GM13977 (cell line): Measurements from ENCODE around the gene B9D2.

ENCODE experiments used
- DNase-seq: peaks from one replicate; pipeline ENCODE4 v3.0.0; 2012; ENCODE audit warnings: low spot score
- CTCF ChIP-seq: IDR thresholded peaks from 2 replicates; pipeline ENCODE4 v1.5.1; 2012; ENCODE audit warnings: mild to moderate bottlenecking, control low read depth; ENCODE audit not compliant: insufficient read depth; ENCODE audit errors: extremely low read depth, missing control alignments
- in situ Hi-C: fragments of 300-500 bp; cut with MboI; formaldehyde crosslinking; loops from one replicate; pipeline ENCODE4 v1.12.0; 2022; ENCODE audit warnings: low sequenced_read_pairs, low pct_unique_long_range_greater_than_20kb, mixed read lengths, inconsistent platforms; ENCODE audit not compliant: unreplicated experiment

B9D2 gene

DNA sequence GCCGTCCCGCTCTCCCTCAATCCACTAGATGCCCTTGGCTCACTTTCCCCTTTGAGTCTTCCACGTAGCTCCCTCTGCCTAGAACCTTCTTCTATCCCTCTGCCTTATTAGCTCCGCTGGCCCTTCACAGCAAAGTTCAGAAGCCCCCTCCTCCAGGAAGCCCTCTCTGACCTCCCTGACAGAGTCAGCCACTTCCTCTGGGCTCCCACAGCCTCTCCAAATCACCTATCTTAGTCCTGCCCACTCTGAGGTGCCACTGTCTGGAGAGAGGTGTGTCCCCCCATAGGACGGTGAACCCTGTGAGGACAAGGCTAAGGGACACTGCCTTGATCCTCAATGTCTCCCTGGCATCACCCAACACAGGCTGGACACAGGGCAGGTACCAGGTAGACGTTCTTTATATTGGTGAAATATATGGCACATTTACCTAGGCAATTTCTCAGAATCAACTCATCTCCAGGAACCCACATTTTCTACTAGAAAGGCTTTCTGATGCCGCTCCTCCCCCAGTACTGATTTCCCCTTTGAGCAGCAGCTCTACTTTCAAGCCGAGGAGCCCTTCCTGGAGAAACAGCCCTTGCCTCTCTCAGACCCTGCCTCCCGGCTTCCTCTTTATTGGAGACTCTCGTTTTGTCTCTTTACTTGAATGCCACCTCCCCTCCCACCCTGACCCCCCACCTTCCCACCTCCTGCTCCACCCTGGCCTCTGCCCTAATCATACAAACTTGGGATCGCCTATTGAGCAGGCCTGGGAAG is 6.8 kb downstream of the B9D2 start:
- in situ Hi-C loops: no loop called here
- TF ChIP-seq CTCF: no peak
- no peak for DNase-seq

- in situ Hi-C loops: no loop called here
- DNase-seq: no peak
- TF ChIP-seq CTCF: no peak
Measured at GRCh38 chr19:41355802-41356201, 8.1 kb downstream of the B9D2 start.

- DNase-seq: no peak
- in situ Hi-C loops: no loop called here
- no peak for TF ChIP-seq CTCF
Measured at GRCh38 chr19:41355035-41355434, 8.9 kb downstream of the B9D2 start.

DNA sequence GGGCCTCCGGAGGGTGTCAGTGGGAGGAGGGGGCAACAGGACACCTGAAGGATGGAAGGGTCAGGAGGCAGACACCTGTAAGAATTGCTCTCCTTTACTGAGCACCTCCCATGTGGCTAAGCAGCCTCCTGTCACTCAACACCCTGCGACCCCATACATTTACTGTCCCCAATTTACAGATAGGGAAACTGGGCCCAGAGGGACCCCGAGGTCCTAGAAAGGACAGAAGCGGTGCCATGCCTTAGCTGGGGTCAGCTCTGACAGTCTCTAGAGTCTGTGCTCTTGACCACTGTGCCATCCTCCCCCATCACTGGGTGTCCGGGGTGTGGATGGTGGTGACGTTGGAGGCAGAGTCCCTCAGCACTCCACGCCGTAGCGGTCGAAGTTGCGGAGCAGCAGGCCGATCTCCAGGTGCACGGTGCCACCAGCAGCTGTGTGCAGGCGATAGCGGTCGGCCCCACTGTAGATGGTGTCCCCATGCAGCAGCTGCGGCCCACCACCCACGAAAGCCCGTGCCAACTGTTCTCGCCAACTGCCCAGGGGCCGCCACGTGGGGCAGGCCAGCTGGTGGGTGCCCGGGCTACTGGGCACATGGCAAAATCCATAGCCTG is 9.5 kb downstream of the B9D2 start:
- no peak for TF ChIP-seq CTCF
- DNase-seq: no peak
- in situ Hi-C loops: no loop called here

DNA sequence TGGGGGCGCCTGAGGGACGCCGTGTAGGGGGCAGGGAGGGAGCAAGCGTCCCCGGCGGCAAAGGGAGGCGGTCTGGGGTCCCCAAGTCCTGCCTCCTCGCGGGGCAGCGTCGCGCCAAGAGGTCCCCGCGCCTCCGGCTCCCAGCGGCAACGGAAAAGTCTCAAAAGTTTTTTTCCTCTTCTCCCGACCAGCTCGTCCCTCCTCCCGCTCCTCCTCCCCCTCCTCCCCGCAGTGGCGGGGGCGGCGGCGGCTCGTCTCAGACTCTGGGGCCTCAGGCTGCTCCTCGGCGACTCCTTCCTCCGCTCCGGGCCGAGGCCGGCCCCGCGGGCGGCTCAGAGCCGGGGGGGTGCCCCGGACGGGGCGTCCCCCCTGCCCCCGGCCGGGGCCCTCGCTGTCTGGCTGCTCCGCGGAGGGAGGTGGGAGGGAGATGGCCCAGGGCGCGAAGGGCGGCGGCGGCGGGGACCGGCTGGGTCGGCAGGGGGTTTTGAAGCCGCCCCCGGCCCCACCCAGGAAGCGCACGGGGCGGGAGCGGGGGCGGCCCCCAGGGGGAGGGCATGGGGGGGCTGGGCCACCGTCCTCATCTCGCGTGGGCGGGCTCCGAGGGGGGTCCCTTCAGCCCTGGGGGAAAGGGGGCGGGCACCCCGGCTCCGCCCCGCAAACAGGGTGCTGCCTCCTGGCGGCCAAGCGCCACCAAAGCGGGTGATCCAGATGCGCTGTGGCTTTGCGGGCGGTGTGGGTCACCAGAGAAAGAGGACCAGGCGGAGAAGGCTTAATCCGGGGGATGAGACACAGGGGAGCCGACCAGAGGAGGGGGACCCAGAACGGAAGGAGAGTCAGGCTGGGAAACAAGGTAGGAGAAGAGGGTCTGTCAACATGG is 10.2 kb downstream of the B9D2 start, which contains the start of gene TGFB1:
Gene TGFB1 (minus strand): TSS at position 457 of the 877 bp plus-strand sequence. CDS start 878 bp downstream, outside the sequence.
- peak; percentile 98 for DNase-seq
- in situ Hi-C loops: no loop called here
- TF ChIP-seq CTCF: peak; percentile 94

- TF ChIP-seq CTCF: peak; percentile 66
Measured at GRCh38 chr19:41352609-41353465, 11.1 kb downstream of the B9D2 start.

More at GRCh38 chr19:41352609-41353465, 11.1 kb downstream of the B9D2 start:
- in situ Hi-C loops: no loop called here
- DNase-seq: peak; percentile 88
